ENCODE data around the gene MTHFR.

DNA sequence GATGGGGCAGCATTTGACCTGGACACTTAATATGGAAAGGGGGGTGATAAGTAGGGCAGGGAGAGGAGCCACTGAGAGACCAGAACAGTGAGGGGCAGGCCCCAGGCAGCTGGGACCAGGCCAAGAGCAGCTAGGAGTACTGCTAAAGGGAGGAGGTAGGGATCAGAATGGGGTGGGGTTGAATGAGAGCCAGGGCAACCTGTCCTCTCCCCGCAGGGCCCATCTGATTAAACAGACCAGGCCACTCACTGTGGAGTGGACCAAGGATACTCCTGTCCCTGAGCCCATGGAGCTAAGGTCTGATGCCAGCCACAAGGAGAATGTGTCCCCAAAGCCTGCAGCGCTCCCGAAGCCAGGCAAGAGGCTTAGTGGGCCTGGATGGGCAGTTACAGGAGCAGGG, 41.6 kb downstream of the MTHFR start:
- no peak for TF ChIP-seq CEBPB (IDR thresholded peaks at IDR 0.05)
- TF ChIP-seq EP300 (IDR thresholded peaks at IDR 0.05; ENCODE audit: borderline replicate concordance): no peak
- no peak for TF ChIP-seq TAF1 (IDR thresholded peaks at IDR 0.05; ENCODE audit: low read depth)
- TF ChIP-seq CREB1 (IDR thresholded peaks at IDR 0.05; ENCODE audit: low read depth): no peak
- no peak for TF ChIP-seq NFIC (IDR thresholded peaks at IDR 0.05)
- TF ChIP-seq, protein P1, sequence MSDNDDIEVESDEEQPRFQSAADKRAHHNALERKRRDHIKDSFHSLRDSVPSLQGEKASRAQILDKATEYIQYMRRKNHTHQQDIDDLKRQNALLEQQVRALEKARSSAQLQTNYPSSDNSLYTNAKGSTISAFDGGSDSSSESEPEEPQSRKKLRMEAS (IDR thresholded peaks at IDR 0.05): no peak
- TF ChIP-seq, protein P2, sequence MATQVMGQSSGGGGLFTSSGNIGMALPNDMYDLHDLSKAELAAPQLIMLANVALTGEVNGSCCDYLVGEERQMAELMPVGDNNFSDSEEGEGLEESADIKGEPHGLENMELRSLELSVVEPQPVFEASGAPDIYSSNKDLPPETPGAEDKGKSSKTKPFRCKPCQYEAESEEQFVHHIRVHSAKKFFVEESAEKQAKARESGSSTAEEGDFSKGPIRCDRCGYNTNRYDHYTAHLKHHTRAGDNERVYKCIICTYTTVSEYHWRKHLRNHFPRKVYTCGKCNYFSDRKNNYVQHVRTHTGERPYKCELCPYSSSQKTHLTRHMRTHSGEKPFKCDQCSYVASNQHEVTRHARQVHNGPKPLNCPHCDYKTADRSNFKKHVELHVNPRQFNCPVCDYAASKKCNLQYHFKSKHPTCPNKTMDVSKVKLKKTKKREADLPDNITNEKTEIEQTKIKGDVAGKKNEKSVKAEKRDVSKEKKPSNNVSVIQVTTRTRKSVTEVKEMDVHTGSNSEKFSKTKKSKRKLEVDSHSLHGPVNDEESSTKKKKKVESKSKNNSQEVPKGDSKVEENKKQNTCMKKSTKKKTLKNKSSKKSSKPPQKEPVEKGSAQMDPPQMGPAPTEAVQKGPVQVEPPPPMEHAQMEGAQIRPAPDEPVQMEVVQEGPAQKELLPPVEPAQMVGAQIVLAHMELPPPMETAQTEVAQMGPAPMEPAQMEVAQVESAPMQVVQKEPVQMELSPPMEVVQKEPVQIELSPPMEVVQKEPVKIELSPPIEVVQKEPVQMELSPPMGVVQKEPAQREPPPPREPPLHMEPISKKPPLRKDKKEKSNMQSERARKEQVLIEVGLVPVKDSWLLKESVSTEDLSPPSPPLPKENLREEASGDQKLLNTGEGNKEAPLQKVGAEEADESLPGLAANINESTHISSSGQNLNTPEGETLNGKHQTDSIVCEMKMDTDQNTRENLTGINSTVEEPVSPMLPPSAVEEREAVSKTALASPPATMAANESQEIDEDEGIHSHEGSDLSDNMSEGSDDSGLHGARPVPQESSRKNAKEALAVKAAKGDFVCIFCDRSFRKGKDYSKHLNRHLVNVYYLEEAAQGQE (IDR thresholded peaks at IDR 0.05; ENCODE audit: low read depth): no peak
- TF ChIP-seq FOXM1 (IDR thresholded peaks at IDR 0.05; ENCODE audit: borderline replicate concordance, low read depth): no peak
- no peak for TF ChIP-seq TEAD4 (IDR thresholded peaks at IDR 0.05)
- no peak for TF ChIP-seq RAD21 (IDR thresholded peaks at IDR 0.05; ENCODE audit: low read depth)
- TF ChIP-seq, protein P3, sequence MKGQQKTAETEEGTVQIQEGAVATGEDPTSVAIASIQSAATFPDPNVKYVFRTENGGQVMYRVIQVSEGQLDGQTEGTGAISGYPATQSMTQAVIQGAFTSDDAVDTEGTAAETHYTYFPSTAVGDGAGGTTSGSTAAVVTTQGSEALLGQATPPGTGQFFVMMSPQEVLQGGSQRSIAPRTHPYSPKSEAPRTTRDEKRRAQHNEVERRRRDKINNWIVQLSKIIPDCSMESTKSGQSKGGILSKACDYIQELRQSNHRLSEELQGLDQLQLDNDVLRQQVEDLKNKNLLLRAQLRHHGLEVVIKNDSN (IDR thresholded peaks at IDR 0.05): no peak
- no peak for TF ChIP-seq ZBTB7A (IDR thresholded peaks at IDR 0.05; ENCODE audit: low read depth)
- TF ChIP-seq YY1 (IDR thresholded peaks at IDR 0.05; ENCODE audit: low read depth): no peak
- no peak for TF ChIP-seq TCF12 (IDR thresholded peaks at IDR 0.05; ENCODE audit: low read depth)
